ENCODE measurements around the gene LRRN4. TPM values are rescaled to one million over a fixed set of nuclear protein-coding genes. Genes with fewer than 3 reads are reported as not detected.
"Not testable (repeated sequence)": the region's sequence is repeated elsewhere in the genome, so short reads cannot be mapped to it uniquely, and the experiment has no call there.

Gene LRRN4
- total RNA-seq, 1 donor from 2014 or later: not detected

GRCh38 chr20:6036213-6036612 is 17.6 kb downstream of the LRRN4 start:
- ATAC-seq (ENCODE audit: low read depth): no peak
- no peaks in the 10 kb centered on the region for H3K4me1 Mint-ChIP-seq
- intact Hi-C loops (cut with micrococcal nuclease): no loop called here
- peaks cover 79% of the 10 kb centered on the region for H3K36me3 Mint-ChIP-seq (ENCODE audit: low read depth)
- ChIA-PET CTCF (no interaction called here), POLR2A (no interaction called here)
- DNase-seq: no peak
- no peaks in the 10 kb centered on the region for H3K27me3 Mint-ChIP-seq
- H3K27ac Mint-ChIP-seq: no peak overlapping the region
- H3K4me3 Mint-ChIP-seq: no peak overlapping the region
- TF ChIP-seq, protein P1, sequence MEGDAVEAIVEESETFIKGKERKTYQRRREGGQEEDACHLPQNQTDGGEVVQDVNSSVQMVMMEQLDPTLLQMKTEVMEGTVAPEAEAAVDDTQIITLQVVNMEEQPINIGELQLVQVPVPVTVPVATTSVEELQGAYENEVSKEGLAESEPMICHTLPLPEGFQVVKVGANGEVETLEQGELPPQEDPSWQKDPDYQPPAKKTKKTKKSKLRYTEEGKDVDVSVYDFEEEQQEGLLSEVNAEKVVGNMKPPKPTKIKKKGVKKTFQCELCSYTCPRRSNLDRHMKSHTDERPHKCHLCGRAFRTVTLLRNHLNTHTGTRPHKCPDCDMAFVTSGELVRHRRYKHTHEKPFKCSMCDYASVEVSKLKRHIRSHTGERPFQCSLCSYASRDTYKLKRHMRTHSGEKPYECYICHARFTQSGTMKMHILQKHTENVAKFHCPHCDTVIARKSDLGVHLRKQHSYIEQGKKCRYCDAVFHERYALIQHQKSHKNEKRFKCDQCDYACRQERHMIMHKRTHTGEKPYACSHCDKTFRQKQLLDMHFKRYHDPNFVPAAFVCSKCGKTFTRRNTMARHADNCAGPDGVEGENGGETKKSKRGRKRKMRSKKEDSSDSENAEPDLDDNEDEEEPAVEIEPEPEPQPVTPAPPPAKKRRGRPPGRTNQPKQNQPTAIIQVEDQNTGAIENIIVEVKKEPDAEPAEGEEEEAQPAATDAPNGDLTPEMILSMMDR (IDR thresholded peaks at IDR 0.05): no peak
- H3K9me3 Mint-ChIP-seq: no peaks in the 10 kb centered on the region

DNA sequence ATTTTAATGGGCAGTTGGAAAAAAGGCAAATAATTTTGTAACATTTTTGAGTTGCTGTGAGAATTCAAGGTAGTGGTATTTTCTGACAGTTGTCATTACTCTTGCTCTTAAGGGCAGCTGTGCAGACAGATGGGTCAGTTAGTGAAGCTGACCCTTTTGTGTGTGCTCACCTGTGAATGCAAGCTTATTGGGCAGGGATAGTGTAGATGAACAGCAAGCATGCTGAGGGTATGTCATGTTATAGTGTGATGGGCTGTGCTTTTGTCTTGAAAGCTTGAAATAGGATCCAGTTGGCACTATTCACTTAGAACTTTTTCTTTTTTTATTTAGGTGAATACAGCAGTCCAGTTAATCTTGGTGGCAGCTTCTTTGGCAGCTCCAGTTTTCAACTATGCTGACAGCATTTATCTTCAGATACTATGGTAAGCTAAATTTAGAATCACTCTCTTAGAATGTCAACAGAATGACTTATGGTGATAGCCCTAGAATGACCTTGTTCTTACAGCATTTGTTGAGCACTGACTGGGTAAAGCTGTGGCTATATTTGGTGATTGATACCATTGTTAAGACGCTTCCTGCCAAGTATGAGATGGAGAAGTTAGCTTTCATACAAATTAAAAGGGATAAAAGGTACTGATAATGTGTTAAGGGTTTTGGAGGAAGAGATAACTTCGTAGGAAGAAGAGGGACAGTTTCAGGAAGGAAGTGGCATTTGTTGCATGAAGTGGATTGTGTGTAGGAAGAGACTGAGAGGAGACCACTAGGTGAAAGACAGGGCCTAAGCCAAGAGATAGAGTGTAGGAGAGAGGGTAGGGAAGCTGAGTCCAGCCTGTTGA is 19.5 kb downstream of the LRRN4 start:
- ChIA-PET POLR2A (no interaction called here), CTCF (no interaction called here)
- DNase-seq: no peak
- no peaks in the 10 kb centered on the region for H3K4me1 Mint-ChIP-seq
- H3K4me3 Mint-ChIP-seq: no peak overlapping the region
- no peak overlapping the region for H3K27ac Mint-ChIP-seq
- TF ChIP-seq, protein P1 (IDR thresholded peaks at IDR 0.05): no peak
- H3K36me3 Mint-ChIP-seq (ENCODE audit: low read depth): peaks cover 69% of the 10 kb centered on the region
- intact Hi-C loops (cut with micrococcal nuclease): no loop called here
- no peak for ATAC-seq (ENCODE audit: low read depth)
- H3K9me3 Mint-ChIP-seq: no peaks in the 10 kb centered on the region
- no peaks in the 10 kb centered on the region for H3K27me3 Mint-ChIP-seq

DNA sequence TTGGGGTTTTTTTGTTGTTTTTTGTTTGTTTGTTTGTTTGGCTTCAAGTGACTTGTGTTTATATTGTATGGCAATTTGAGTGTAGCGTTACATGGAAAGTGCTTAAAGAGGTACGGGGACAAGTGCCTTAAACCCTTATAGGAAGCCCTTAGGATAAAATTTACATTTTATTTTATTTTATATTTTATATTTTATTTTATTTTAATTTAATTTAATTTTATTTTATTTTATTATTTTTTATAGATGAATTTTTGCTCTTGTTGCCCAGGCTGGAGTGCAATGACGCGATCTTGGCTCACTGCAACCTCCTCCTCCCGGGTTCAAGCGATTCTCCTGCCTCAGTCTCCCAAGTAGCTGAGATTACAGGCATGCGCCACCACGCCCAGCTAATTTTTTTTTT is 21.0 kb downstream of the LRRN4 start:
- H3K9me3 Mint-ChIP-seq; H3K4me1 Mint-ChIP-seq; POLR2A ChIA-PET; ATAC-seq (ENCODE audit: low read depth); H3K4me3 Mint-ChIP-seq; CTCF ChIA-PET; H3K27ac Mint-ChIP-seq; DNase-seq; intact Hi-C loops (cut with micrococcal nuclease); H3K27me3 Mint-ChIP-seq: not testable (repeated sequence)
- peaks cover 60% of the 10 kb centered on the region for H3K36me3 Mint-ChIP-seq (ENCODE audit: low read depth)

DNA sequence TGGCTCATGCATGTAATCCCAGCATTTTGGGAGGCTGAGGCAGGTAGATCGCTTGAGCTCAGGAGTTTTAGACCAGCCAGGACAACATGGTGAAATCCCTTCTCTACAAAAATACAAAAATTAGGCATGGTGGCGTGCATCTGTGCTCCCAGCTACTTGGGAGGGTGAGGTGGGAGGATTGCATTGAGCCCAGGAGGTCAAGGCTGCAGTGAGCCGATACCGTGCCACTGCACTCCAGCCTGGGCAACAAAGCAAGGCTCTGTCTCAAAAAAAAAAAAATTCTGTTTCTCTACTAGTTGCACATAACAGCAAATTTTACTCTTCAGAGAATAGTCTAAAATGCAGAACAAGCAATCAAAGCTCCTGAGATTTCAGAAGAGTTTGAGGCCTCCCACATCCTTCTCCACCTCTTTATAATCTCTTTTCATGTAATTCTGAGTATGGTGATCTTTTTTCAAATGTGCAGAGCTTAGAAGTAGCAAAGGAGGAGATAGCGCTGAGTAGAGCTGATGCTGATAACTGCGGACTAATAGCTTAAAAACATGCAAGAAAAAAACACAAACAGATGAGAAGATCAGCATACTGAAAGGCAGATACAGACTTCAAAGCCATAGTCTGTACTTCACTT is 23.3 kb downstream of the LRRN4 start:
- H3K4me1 Mint-ChIP-seq: no peaks in the 10 kb centered on the region
- no peak overlapping the region for H3K4me3 Mint-ChIP-seq
- TF ChIP-seq, protein P1 (IDR thresholded peaks at IDR 0.05): no peak
- intact Hi-C loops (cut with micrococcal nuclease): no loop called here
- CTCF ChIA-PET: no interaction called here
- H3K27ac Mint-ChIP-seq: no peak overlapping the region
- no peaks in the 10 kb centered on the region for H3K9me3 Mint-ChIP-seq
- no peaks in the 10 kb centered on the region for H3K27me3 Mint-ChIP-seq
- ATAC-seq (ENCODE audit: low read depth) (no peak), DNase-seq (no peak)
- POLR2A ChIA-PET: no interaction called here
- H3K36me3 Mint-ChIP-seq (ENCODE audit: low read depth): peaks cover 56% of the 10 kb centered on the region

DNA sequence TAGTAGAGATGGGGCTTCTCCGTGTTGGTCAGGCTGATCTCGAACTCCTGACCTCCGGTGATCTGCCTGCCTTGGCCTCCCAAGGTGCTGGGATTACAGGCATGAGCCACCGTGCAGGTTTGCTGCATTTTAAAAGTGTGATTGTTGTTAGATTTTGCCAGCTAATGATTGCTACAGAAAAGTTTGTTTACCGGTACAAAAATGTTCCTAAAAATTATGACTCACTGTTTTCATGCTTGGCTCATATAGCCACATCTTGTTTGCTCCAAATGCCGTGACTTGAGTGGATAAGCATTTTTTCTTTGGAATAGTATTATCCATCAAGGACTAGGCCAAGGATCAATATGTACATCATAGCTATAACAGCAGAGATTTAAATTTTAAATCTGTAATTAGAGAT is 24.3 kb downstream of the LRRN4 start:
- H3K27me3 Mint-ChIP-seq: no peaks in the 10 kb centered on the region
- intact Hi-C loops (cut with micrococcal nuclease): no loop called here
- no peak for DNase-seq
- ATAC-seq (ENCODE audit: low read depth): no peak
- CTCF ChIA-PET: no interaction called here
- POLR2A ChIA-PET: no interaction called here
- TF ChIP-seq, protein P1 (IDR thresholded peaks at IDR 0.05): no peak
- H3K4me1 Mint-ChIP-seq: no peaks in the 10 kb centered on the region
- H3K4me3 Mint-ChIP-seq: no peak overlapping the region
- peaks cover 59% of the 10 kb centered on the region for H3K36me3 Mint-ChIP-seq (ENCODE audit: low read depth)
- H3K27ac Mint-ChIP-seq: no peak overlapping the region
- H3K9me3 Mint-ChIP-seq: no peaks in the 10 kb centered on the region
